DND-41 (cell line): ENCODE results near the gene PUM1.

Source experiments
- ATAC-seq: fragments of 200-7000 bp; cut with Tn5 transposase; 3 replicates; pipeline ENCODE4 v1.9.1; 2021; ENCODE audit warnings: low read depth; ENCODE audit not compliant: insufficient read depth
- DNase-seq: peaks from one replicate; pipeline ENCODE4 v3.0.0-alpha.2; 2020
- H2AFZ ChIP-seq: 2 replicates; pipeline ENCODE4 v1.6.0; 2012; ENCODE audit warnings: low read depth, low read length
- H3K27ac ChIP-seq: 2 replicates; pipeline ENCODE4 v1.5.1; 2012; ENCODE audit warnings: low read length, inconsistent platforms
- H3K27me3 ChIP-seq: fragments of 200-600 bp; sonication (generic); 2 replicates; pipeline ENCODE4 v1.6.0; 2012; ENCODE audit warnings: low read length, mild to moderate bottlenecking, inconsistent platforms; ENCODE audit not compliant: insufficient read depth, poor library complexity
- H3K36me3 ChIP-seq: 2 replicates; pipeline ENCODE4 v1.5.1; 2012; ENCODE audit warnings: low read length, inconsistent platforms; ENCODE audit not compliant: insufficient read depth
- H3K4me1 ChIP-seq: 2 replicates; pipeline ENCODE4 v1.5.1; 2012; ENCODE audit warnings: mild to moderate bottlenecking, low read length; ENCODE audit not compliant: insufficient read depth
- H3K4me2 ChIP-seq: 2 replicates; pipeline ENCODE4 v1.6.0; 2012; ENCODE audit warnings: mild to moderate bottlenecking, moderate library complexity, low read length, inconsistent platforms; ENCODE audit not compliant: insufficient read depth
- H3K4me3 ChIP-seq, 2 experiments: fragments of 200-600 bp in 1 of 2; shearing (Covaris generic) in 1 of 2; 2 replicates each; pipeline ENCODE4 v1.5.1; 2012 to 2016; ENCODE audit warnings: inconsistent platforms in 2 of 2, low read length in 2 of 2, mild to moderate bottlenecking in 2 of 2, low read depth in 1 of 2, moderate library complexity in 1 of 2
- H3K79me2 ChIP-seq: 2 replicates; pipeline ENCODE4 v1.6.0; 2012; ENCODE audit warnings: low read length, inconsistent platforms; ENCODE audit not compliant: insufficient read depth
- H3K9ac ChIP-seq: 2 replicates; pipeline ENCODE4 v1.6.0; 2012; ENCODE audit warnings: low read depth, mild to moderate bottlenecking, inconsistent platforms, low read length, moderate library complexity
- H3K9me3 ChIP-seq: 2 replicates; pipeline ENCODE4 v1.5.1; 2012; ENCODE audit warnings: low read length, moderate library complexity, mild to moderate bottlenecking, inconsistent platforms; ENCODE audit not compliant: insufficient read depth, severe bottlenecking
- H4K20me1 ChIP-seq: 2 replicates; pipeline ENCODE4 v1.6.0; 2012; ENCODE audit warnings: low read length; ENCODE audit not compliant: insufficient read depth
- CTCF ChIP-seq: IDR thresholded peaks from 2 replicates; pipeline ENCODE4 v1.5.1; 2012; ENCODE audit warnings: borderline replicate concordance, low read length, moderate library complexity, mild to moderate bottlenecking; ENCODE audit not compliant: poor library complexity, severe bottlenecking; ENCODE audit errors: extremely low read depth
- EZH2 ChIP-seq: IDR thresholded peaks from 3 replicates; pipeline ENCODE4 v1.6.1; 2012; ENCODE audit warnings: borderline replicate concordance, low read depth, mild to moderate bottlenecking, moderate library complexity, low read length, inconsistent platforms; ENCODE audit not compliant: severe bottlenecking

The PUM1 gene

GRCh38 chr1:31111290-31111951 is 45.9 kb upstream of the PUM1 start:
- no peaks in the 10 kb centered on the region for H3K36me3 ChIP-seq
- TF ChIP-seq CTCF (no peak), EZH2 (no peak)
- H3K9me3 ChIP-seq: no peaks in the 10 kb centered on the region
- no peaks in the 10 kb centered on the region for H3K4me1 ChIP-seq
- DNase-seq (no peak), ATAC-seq (no peak)
- H4K20me1 ChIP-seq: no peaks in the 10 kb centered on the region
- H3K9ac ChIP-seq: no peak overlapping the region
- peaks cover under 1% of the 10 kb centered on the region for H3K27me3 ChIP-seq
- H2AFZ ChIP-seq: no peak overlapping the region
- H3K4me2 ChIP-seq: no peak overlapping the region
- no peak overlapping the region for H3K4me3 ChIP-seq
- no peaks in the 10 kb centered on the region for H3K79me2 ChIP-seq
- no peak overlapping the region for H3K27ac ChIP-seq

GRCh38 chr1:31110846-31111245 is 45.3 kb upstream of the PUM1 start:
- no peak overlapping the region for H3K27ac ChIP-seq

DNA sequence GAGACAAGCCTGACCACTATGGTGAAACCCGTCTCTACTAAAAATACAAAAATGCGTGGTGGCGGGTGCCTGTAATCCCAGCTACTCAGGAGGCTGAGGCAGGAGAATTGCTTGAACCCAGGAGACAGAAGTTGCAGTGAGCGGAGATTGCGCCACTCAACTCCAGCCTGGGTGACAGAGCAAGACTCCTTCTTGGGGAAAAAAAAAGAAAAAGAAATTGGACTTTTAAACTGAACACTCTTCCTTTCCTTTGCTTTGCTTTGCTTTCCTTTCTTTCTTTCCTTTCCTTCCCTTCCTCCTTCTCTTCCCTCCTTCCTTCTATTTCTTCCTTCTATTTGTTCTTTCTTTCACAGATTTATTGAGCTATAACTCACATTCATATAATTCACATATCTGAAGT is 43.3 kb upstream of the PUM1 start:
- Histone ChIP-seq H4K20me1 (no peaks in the 10 kb centered on the region), H3K4me2 (no peak overlapping the region), H2AFZ (no peak overlapping the region), H3K9ac (no peak overlapping the region), H3K27me3 (no peaks in the 10 kb centered on the region), H3K4me1 (no peaks in the 10 kb centered on the region), H3K36me3 (no peaks in the 10 kb centered on the region), H3K27ac (no peak overlapping the region), H3K79me2 (no peaks in the 10 kb centered on the region), H3K9me3 (no peaks in the 10 kb centered on the region), H3K4me3 (no peak overlapping the region)
- ATAC-seq: no peak
- TF ChIP-seq EZH2: no peak
- no peak for TF ChIP-seq CTCF
- DNase-seq: no peak

More at GRCh38 chr1:31110846-31111245, 45.3 kb upstream of the PUM1 start:
- no peak for DNase-seq
- no peaks in the 10 kb centered on the region for H3K4me1 ChIP-seq
- no peaks in the 10 kb centered on the region for H4K20me1 ChIP-seq
- no peaks in the 10 kb centered on the region for H3K79me2 ChIP-seq
- no peak for TF ChIP-seq EZH2
- TF ChIP-seq CTCF: no peak
- H2AFZ ChIP-seq: no peak overlapping the region
- ATAC-seq: no peak
- no peak overlapping the region for H3K4me2 ChIP-seq
- no peak overlapping the region for H3K9ac ChIP-seq
- no peaks in the 10 kb centered on the region for H3K36me3 ChIP-seq
- no peaks in the 10 kb centered on the region for H3K27me3 ChIP-seq
- H3K4me3 ChIP-seq: no peak overlapping the region
- no peaks in the 10 kb centered on the region for H3K9me3 ChIP-seq

DNA sequence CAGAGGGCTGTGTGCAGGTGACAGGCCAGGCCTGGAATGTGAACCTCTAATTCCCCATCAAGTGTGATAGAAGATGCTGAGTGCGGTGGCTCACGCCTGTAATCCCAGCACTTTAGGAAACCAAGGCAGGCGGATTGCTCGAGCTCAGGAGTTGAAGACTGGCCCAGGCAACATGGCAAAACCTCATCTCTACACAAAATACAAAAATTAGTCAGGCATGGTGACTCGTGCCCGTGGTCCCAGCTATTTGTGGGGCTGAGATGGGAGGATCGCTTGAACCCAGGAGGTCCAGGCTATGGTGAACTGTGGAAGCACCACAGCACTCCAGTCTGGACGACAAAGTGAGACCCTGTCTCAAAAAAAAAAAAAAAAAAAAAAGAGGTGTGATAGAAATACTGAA is 40.1 kb upstream of the PUM1 start:
- Histone ChIP-seq H3K79me2 (no peaks in the 10 kb centered on the region), H3K4me2 (no peak overlapping the region), H2AFZ (no peak overlapping the region), H3K4me3 (no peak overlapping the region), H3K9me3 (no peaks in the 10 kb centered on the region), H3K36me3 (no peaks in the 10 kb centered on the region), H3K4me1 (no peaks in the 10 kb centered on the region), H3K9ac (no peak overlapping the region), H3K27ac (no peak overlapping the region), H4K20me1 (no peaks in the 10 kb centered on the region), H3K27me3 (no peaks in the 10 kb centered on the region)
- TF ChIP-seq CTCF (no peak), EZH2 (no peak)
- ATAC-seq (no peak), DNase-seq (no peak)
